ENCODE data around the gene PSME3. TPM values are rescaled to one million over a fixed set of nuclear protein-coding genes. Genes with fewer than 3 reads are reported as not detected.

Gene PSME3
- total and polyA plus RNA-seq, 2 of the 13 experiments (the other 11 are each of a cell fraction or from before 2014, with no cell fraction given): 66.3 to 135 TPM

- TF ChIP-seq ZNF598 (CRISPR knock-in tag; IDR thresholded peaks at IDR 0.05; ENCODE audit: borderline replicate concordance): no peak
- TF ChIP-seq ZNF282 (IDR thresholded peaks at IDR 0.05; ENCODE audit: partially characterized antibody): no peak
- TF ChIP-seq ZNF615 (CRISPR knock-in tag; IDR thresholded peaks at IDR 0.05; ENCODE audit: borderline replicate concordance): peak; percentile 32; the same call in 1 of the 2 replicates
- peak; percentile 81; the same call in 1 of the 2 replicates for TF ChIP-seq PRDM15 (CRISPR knock-in tag; IDR thresholded peaks at IDR 0.05)
- TF ChIP-seq ZNF383 (CRISPR knock-in tag; IDR thresholded peaks at IDR 0.05; ENCODE audit: borderline replicate concordance): no peak
- TF ChIP-seq GRHL1 (CRISPR knock-in tag; conservative IDR thresholded peaks at IDR 0.05): no peak
- TF ChIP-seq ZBED4 (CRISPR knock-in tag; IDR thresholded peaks at IDR 0.05; ENCODE audit: borderline replicate concordance): 0 out of 2 replicates have a peak, but pooled peaks have one; percentile 44
- peak; percentile 55 for TF ChIP-seq ZNF652 (CRISPR knock-in tag; IDR thresholded peaks at IDR 0.05; ENCODE audit: borderline replicate concordance, low read depth)
- TF ChIP-seq CENPBD1 (CRISPR knock-in tag; IDR thresholded peaks at IDR 0.05; ENCODE audit: borderline replicate concordance, low read depth): no peak
- no peak for TF ChIP-seq RNF2 (conservative IDR thresholded peaks at IDR 0.05; ENCODE audit: low read depth)
- no peak for TF ChIP-seq ZMAT5 (CRISPR knock-in tag; IDR thresholded peaks at IDR 0.05; ENCODE audit: borderline replicate concordance, low read depth)
- TF ChIP-seq MXD3 (CRISPR knock-in tag; IDR thresholded peaks at IDR 0.05): no peak
- no peak for TF ChIP-seq CC2D1A (CRISPR knock-in tag; IDR thresholded peaks at IDR 0.05)
- TF ChIP-seq KDM6A (CRISPR knock-in tag; IDR thresholded peaks at IDR 0.05; ENCODE audit: low read depth): peak; percentile 36; the same call in 1 of the 2 replicates
- no peak for TF ChIP-seq FIP1L1 (IDR thresholded peaks at IDR 0.05; ENCODE audit: borderline replicate concordance, insufficient read depth, low read depth, low read length)
- TF ChIP-seq ZNF841 (CRISPR knock-in tag; IDR thresholded peaks at IDR 0.05; ENCODE audit: borderline replicate concordance): no peak
Observed at GRCh38 chr17:42891539-42892152, 58.4 kb downstream of the PSME3 start (continued).

Data from HepG2 (cell line).